GM18870 (cell line): Measurements from ENCODE around the gene CENPVL2.
"Not testable (repeated sequence)": the region's sequence is repeated elsewhere in the genome, so short reads cannot be mapped to it uniquely, and the experiment has no call there.

Source experiments
- ATAC-seq: cut with Tn5 transposase; IDR thresholded peaks from one replicate; pipeline ENCODE4 v1.9.1; 2021; ENCODE audit warnings: moderate library complexity; ENCODE audit not compliant: unreplicated experiment

The CENPVL2 gene

GRCh38 chrX:51682720-51683062 is at the start of gene CENPVL2:
TSS of gene CENPVL2 (minus strand) at chrX:51682831. CDS start at chrX:51682831, 0 bp downstream.
- ATAC-seq: not testable (repeated sequence)

DNA sequence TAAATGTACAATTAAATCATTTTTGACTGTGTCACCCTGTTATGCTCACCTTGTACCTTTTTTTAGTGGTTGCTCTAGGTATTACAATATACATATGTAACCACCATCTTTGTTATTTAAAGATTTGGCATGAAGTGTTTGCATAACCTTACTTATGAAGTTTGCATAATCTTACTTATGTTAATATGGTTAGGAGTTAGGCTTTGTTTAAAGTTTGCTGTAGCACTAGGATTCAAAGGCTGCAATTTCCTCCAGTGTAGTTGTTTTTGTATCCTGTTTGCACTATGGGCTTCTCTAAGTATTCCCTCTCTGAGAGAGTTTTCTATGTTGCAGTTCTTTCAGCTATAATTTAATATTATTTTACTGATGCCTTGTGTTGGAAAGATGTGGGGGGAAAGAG is 45.6 kb upstream of the CENPVL2 start:
- no peak for ATAC-seq

DNA sequence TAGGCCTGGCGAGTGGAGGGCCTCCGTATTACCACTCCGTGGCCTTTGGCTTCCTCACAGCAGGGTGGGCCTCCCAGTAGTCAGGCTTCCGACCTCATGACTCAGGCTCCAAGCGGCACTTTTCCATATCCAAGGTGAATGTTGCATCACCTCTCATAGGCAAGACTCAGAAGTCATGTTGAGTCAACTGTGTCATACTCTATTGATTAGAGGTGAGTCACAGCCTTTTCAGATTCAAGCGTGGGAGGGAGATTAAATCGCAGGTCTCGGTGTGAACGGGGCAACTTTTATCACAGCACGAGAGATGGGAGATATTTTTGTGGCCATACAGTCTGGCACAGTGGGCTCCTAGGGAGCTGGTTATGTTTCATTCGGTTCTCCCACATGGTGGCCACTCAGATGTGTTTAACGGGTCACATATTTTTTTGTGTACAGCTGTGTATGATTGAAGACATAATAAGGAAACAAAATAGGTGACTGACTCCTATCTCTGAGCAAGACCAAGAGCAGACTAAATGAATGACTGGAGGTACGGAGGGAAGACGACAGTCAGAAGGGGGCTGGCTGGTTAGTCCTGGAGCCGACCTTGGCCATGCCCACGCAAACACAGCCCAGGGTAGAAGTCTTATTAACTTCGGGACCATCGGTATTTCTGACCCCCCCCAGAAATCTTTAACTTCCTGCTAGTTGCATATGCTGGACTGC is 30.5 kb upstream of the CENPVL2 start:
- not testable (repeated sequence) for ATAC-seq

GRCh38 chrX:51710277-51711164 is 27.9 kb upstream of the CENPVL2 start, which contains the start of gene CENPVL1:
TSS of gene CENPVL1 (plus strand) at chrX:51710512. CDS start at chrX:51710512, 0 bp downstream.
- not testable (repeated sequence) for ATAC-seq

- no peak for ATAC-seq
These were observed 14.8 kb upstream of the CENPVL2 start for GRCh38 chrX:51697397-51697796.

DNA sequence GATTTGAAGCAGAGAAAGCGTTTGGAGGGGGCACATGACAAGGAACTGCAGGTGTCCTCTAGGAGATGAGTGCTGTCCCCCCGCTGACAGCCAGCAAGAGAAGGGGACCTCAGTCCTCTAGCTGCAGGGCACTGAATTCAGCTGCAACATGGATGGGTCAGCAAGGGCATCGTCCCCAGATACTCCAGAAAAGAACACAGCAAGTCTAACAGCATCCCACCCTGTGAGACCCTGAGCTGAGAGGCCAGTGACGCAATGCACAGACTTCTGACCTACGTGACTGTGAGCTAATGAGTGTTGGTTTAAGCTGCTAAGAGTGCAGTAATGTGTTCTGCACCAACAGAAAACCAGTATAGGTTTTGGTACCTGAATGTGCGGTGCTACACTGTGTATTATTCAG is 11.6 kb upstream of the CENPVL2 start:
- ATAC-seq: no peak

- not testable (repeated sequence) for ATAC-seq
These were observed 567 bp downstream of the CENPVL2 start for GRCh38 chrX:51681808-51682719.

DNA sequence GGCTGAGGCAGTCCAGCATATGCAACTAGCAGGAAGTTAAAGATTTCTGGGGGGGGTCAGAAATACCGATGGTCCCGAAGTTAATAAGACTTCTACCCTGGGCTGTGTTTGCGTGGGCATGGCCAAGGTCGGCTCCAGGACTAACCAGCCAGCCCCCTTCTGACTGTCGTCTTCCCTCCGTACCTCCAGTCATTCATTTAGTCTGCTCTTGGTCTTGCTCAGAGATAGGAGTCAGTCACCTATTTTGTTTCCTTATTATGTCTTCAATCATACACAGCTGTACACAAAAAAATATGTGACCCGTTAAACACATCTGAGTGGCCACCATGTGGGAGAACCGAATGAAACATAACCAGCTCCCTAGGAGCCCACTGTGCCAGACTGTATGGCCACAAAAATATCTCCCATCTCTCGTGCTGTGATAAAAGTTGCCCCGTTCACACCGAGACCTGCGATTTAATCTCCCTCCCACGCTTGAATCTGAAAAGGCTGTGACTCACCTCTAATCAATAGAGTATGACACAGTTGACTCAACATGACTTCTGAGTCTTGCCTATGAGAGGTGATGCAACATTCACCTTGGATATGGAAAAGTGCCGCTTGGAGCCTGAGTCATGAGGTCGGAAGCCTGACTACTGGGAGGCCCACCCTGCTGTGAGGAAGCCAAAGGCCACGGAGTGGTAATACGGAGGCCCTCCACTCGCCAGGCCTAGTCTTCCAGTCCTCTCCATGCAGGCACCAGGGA is 2.8 kb downstream of the CENPVL2 start:
- not testable (repeated sequence) for ATAC-seq

DNA sequence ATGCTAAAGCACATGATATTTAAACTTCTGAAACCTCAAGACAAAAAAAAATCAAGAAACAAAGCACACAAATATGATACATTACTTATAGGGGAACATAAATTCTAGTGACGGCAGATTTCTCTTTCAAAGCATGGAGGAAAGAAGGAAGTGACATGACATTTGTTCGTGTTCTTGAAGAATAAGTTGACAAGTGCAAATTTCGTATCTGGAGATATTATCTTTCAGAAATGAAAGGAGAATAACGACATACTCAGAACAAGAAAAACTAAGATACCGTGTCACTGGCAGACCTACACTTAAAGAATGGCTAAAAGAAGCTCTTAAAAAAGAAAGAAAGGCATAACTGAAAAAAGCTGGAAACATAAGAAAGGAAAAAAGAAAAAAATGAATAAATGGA is 16.6 kb downstream of the CENPVL2 start:
- ATAC-seq: no peak

- ATAC-seq: no peak
These were observed 39.3 kb downstream of the CENPVL2 start for GRCh38 chrX:51643377-51643776.

DNA sequence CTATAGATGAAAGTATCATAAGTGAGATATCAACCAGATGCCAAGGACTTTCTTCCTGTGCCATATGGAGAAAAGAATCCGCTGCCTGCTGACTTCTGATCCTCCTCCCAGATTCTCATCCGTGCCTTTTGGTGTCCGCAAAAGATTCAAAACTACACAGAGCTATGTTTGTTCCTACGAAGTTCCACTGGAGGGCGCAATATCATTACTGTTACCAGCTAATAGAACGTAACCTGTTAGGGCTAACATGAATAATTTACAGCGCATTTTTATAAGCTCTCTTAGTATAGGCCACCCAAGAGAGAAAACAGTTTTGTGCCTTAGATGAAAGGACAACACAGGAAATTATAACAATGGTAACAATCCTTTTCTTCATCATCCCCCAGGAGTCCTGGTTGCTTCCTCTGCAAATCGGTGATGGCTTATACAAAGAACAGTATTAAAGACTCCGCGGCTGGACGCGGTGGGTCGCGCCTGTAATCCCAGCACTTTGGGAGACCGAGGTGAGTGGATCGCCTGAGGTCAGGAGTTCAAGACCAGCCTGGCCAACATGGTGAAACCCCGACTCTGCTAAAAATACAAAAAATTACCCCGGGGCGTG is 41.1 kb downstream of the CENPVL2 start:
- no peak for ATAC-seq

GRCh38 chrX:51636511-51636910 is 46.1 kb downstream of the CENPVL2 start:
- not testable (repeated sequence) for ATAC-seq
